GM12872 (cell line): Measurements from ENCODE around the gene SLC9A1.

Experiments used
- CTCF ChIP-seq: IDR thresholded peaks from 3 replicates; pipeline ENCODE4 v1.5.1; 2011; ENCODE audit warnings: low read depth, mild to moderate bottlenecking, low read length, moderate library complexity; ENCODE audit not compliant: insufficient read depth

SLC9A1 gene

GRCh38 chr1:27154991-27155781 lies at the start of gene SLC9A1:
SLC9A1 (minus strand) TSS chr1:27155125; CDS start chr1:27154334, 791 bp downstream.
- TF ChIP-seq CTCF: peak; percentile 90

GRCh38 chr1:27203946-27204345 lies 49.0 kb upstream of the SLC9A1 start:
- no peak for TF ChIP-seq CTCF

- TF ChIP-seq CTCF: no peak
Observed at GRCh38 chr1:27201295-27201694, 46.4 kb upstream of the SLC9A1 start.

- no peak for TF ChIP-seq CTCF
Observed at GRCh38 chr1:27193194-27193593, 38.3 kb upstream of the SLC9A1 start.

- TF ChIP-seq CTCF: no peak
Observed at GRCh38 chr1:27192039-27192529, 37.2 kb upstream of the SLC9A1 start.

- TF ChIP-seq CTCF: no peak
Observed at GRCh38 chr1:27179979-27180378, 25.1 kb upstream of the SLC9A1 start.

- TF ChIP-seq CTCF: no peak
Observed at GRCh38 chr1:27179379-27179778, 24.5 kb upstream of the SLC9A1 start.
